Activated T-cell treated with anti-CD3 and anti-CD28 coated beads for 4 hours (primary cell): Measurements from ENCODE around the gene CCSER1.
"Not testable (repeated sequence)": the region's sequence is repeated elsewhere in the genome, so short reads cannot be mapped to it uniquely, and the experiment has no call there.

Experiments used
- DNase-seq: peaks from one replicate; pipeline ENCODE4 v3.0.0-alpha.2; 2020

The CCSER1 gene

DNA sequence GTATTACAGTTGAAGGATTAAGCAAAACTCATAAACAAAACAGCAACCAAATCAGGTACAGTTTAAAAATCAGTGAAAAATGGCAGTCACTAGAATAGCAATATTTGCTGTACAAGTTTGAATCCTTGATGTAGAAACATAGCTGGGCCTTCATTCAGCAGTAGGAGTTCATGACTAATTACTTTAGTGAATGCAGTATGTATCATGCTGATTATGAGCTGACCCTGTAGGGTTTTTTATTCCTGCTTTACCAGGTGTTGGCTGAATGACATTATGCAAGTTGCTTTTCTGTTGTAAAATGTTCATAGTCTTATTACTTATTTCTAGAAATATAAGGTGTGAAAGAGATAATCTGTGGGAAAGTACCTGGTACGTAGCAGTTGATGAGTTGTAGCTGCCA is 179.6 kb downstream of the CCSER1 start:
- no peak for DNase-seq

DNA sequence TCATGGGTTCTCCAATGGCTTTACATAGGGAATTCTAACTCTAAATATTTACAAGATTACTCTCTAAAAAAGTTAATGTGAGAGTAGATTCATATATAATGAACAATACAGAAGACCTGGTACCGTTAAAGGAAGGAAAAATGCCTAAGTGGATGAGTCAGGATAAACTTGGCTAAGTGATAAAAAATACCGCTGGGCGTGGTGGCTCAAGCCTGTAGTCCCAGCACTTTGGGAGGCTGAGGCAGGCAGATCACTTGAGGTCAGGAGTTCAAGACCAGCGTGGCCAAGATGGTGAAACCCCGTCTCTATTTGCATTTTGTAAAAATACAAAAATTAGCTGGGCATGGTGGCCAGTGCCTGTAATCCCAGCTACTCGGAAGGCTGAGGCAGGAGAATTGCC is 189.9 kb downstream of the CCSER1 start:
- not testable (repeated sequence) for DNase-seq

- DNase-seq, result no peak
These were observed 190.6 kb downstream of the CCSER1 start for GRCh38 chr4:90317785-90318184.

GRCh38 chr4:90318193-90318592 is 191.0 kb downstream of the CCSER1 start:
- no peak for DNase-seq

DNA sequence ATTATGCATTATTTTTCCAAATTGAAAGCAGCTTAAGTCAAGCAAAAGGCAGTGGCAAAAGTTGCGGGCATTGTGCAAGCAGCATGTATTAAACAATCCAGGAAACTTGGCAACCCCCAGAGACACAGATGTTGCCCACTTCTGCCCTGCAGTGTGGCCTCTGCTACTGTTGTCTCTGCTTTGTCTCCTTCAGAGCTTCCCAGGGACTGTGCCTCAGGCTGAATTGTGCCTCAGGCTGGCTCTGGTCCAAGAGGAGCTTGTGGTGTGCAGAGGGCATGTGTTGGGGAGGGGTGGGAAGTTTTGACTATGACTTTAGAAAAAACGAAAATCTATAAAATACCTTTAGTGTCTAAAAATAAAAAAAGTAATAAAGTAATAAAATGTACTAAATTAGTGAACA is 201.4 kb downstream of the CCSER1 start:
- DNase-seq, result no peak

DNA sequence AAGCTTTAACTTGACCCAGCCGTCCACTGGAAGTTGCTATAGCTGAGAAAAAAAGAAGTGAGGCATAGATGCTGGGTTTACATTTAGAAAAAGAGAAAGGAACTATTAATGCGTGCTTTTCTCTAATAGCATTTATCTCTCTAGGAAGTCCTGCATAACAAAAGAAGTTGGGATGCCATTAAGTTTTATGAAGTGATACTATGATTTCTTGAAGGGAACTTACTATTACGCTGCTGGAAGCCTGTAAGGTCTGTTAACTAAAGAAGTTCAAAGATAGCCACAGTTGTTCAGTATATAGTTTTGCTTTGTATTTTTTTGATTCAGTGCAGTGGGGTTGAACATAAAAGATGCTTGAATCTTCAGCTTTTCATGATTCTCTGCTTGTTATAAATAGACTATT is 203.4 kb downstream of the CCSER1 start:
- no peak for DNase-seq

DNA sequence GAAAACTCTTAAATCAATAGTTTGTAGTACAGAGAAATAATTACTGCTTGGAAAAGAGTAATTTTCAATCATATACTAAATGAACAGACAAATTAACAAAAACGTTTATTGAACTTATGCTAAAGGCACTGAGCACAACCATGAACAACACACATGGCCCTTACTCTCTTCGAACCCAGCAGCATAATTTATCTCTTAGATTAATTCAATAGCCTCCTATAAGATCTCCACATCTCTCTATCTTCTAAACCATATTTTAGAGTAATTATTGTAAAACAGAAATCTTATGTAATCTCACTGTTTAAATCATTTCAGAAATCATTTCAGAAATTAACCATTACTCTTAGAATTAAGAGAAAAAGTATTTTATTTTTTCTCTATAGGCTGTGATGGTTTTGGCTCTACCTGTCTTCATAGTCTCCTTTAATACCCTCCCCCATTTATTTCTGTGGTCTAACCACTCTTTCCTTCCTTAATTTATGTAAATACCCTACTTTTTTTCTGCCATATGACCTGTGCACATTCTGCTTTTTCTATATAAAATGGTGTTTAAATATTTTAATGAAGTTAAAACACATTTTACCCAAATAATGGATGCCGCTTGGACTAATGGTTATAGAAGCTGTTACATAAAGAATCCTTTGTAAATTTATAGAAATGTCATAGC is 218.5 kb downstream of the CCSER1 start:
- DNase-seq, result no peak

DNA sequence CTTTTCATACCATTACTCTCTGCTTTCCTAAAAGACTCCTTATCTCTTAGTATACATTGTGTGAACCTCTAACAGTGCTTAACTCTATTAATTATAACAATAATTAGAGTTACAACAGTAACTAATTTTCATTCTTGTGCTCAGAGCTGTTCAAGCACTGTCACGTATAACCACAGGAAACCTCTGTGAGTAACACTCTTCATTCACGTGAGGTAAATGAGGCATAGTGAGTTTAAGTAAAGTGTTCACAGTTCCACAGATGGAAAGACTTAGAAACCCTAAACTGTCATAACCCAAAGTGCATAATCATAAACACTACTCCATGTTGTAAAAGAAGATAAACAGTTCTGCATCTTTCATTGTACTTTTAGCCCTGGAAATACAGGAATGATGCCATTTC is 222.4 kb downstream of the CCSER1 start:
- DNase-seq, result no peak

- DNase-seq, result no peak
These were observed 230.0 kb downstream of the CCSER1 start for GRCh38 chr4:90357117-90357710.

DNA sequence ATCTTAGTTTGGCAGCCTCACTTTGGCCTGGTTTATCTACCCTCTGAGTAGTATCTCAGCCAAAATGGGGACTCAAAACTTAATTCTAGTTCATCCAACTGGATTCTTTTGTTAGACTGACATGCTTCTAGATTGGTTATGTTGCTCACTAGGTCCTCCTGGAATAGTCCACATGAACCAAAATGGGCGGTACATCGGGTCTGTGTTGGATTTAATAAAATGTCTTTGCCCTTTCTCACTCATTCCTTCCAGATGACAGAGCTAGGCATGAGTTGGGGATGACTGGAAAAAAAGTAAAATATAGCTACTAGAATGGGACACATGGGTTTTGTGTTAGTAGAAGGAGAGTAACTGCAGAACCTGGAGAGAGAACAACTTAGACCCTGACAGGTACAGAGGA is 247.9 kb downstream of the CCSER1 start:
- DNase-seq, result no peak

- DNase-seq, result no peak
These were observed 266.0 kb downstream of the CCSER1 start for GRCh38 chr4:90393215-90393614.

DNA sequence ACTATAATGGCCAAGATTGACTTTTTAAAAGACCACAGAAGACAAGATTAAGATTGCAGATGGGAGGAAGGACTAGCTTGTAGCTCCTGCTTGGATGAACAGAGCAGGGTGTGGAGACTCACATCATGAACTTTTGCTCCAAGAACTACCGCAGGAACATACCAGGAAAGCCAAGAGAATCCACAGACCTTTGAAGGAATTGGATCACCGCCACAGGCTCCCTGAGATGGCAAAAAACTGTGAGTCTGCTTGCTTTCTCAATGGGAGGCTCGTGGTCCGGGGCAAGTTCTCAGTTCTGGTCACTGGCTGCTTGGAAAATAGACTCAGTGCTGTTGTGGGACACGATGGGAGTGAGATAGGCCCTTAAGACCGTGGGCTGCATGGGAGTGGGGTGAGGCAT is 276.6 kb downstream of the CCSER1 start:
- DNase-seq, result no peak

GRCh38 chr4:90407897-90408296 is 280.7 kb downstream of the CCSER1 start:
- not testable (repeated sequence) for DNase-seq

GRCh38 chr4:90412786-90413185 is 285.6 kb downstream of the CCSER1 start:
- not testable (repeated sequence) for DNase-seq

- no peak for DNase-seq
These were observed 287.9 kb downstream of the CCSER1 start for GRCh38 chr4:90415116-90415515.

GRCh38 chr4:90419124-90419711 is 292.0 kb downstream of the CCSER1 start:
- DNase-seq, result no peak

- no peak for DNase-seq
These were observed 294.0 kb downstream of the CCSER1 start for GRCh38 chr4:90421161-90421560.

DNA sequence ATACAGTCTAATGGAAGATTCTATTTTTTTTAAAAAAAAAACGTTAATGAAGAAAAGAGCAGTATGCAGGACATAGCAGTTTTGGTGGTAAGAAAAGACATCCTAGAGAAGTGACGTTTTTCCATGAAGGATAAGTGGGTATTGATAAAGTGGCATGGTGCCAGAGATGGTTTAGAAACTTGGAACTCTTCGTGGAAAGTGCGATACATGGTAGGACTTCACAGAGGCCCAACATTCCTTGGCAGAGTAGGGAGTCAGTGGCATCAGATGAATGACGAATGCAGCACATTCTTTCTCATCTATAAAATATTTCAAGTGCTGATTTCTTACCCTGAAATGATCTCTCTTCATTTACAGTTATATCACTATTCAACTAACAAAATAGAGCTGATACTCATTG is 298.7 kb downstream of the CCSER1 start:
- no peak for DNase-seq

- DNase-seq, result no peak
These were observed 311.3 kb downstream of the CCSER1 start for GRCh38 chr4:90438522-90438921.

DNA sequence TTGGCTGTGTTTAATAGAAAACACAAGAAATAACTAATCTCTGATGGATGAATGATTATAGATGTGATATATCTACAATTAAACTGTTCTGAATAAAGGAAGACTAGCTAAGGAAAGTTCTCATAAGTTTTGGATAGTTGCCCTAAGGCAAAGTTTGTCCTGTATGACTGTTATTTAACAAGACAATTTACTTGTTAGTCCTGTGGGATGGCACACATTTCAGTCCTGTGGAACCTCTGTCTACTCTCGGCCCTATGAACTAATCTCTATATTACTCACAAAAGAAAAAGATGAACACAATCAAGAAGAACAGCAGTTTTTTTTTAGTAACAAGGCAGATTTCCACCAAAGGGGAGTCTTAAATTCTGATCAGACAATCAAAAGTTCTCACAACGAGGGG is 314.6 kb downstream of the CCSER1 start:
- no peak for DNase-seq

DNA sequence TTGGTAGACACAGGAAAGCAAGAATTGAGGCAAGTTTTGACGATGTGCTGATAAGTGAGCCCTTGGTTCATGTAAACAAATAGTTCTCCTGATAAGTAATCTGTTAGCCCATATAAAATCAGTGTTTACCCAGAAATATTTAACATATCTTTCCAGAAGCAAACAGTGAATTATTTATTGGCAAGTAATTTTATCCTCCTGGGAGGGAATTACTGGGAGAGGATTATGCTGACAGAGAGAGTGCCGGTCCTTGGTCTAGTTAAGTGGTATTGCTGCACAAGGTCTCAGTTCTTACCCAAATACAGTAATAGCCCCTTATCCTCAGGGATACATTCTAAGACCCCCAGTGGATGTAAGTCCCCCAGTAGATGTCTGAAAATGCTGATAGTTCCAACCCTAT is 315.4 kb downstream of the CCSER1 start:
- DNase-seq, result no peak

GRCh38 chr4:90443231-90443630 is 316.0 kb downstream of the CCSER1 start:
- no peak for DNase-seq

DNA sequence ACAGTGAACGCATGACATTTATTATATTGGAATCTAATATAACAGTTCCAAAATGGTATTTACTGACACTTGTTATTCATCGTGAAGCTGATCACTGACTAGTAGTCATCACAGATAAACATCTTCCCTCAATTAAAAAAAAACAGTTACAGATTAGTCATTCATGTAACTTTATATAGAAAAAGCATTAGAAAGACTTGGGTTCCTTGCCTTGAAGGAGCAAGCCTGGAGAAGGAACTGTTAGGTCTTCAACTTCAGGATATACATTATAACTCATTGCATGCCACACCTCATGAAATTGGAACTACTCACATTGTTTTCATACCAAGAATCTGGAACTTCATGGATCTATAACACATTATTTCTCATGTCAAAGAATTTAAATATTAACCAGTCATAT is 317.7 kb downstream of the CCSER1 start:
- no peak for DNase-seq

- no peak for DNase-seq
These were observed 318.2 kb downstream of the CCSER1 start for GRCh38 chr4:90445380-90445779.

- DNase-seq, result no peak
These were observed 322.4 kb downstream of the CCSER1 start for GRCh38 chr4:90449626-90450025.
